AG09319 (cell line): ENCODE data around the gene LSMEM2.
"Not testable (repeated sequence)": the region's sequence is repeated elsewhere in the genome, so short reads cannot be mapped to it uniquely, and the experiment has no call there.

ENCODE experiments used
- DNase-seq: peaks from one replicate; pipeline ENCODE4 v3.0.0-alpha.2; 2010; ENCODE audit warnings: low read depth; ENCODE audit errors: extremely low read depth
- TF ChIP-seq, protein P1 (sequence below): IDR thresholded peaks from 2 replicates; pipeline ENCODE4 v1.5.1; 2011; ENCODE audit warnings: low read depth, mild to moderate bottlenecking, inconsistent platforms, low read length, moderate library complexity

LSMEM2 gene

GRCh38 chr3:50269977-50270413 lies 8.9 kb upstream of the LSMEM2 start:
- no peak for DNase-seq
- TF ChIP-seq, protein P1, sequence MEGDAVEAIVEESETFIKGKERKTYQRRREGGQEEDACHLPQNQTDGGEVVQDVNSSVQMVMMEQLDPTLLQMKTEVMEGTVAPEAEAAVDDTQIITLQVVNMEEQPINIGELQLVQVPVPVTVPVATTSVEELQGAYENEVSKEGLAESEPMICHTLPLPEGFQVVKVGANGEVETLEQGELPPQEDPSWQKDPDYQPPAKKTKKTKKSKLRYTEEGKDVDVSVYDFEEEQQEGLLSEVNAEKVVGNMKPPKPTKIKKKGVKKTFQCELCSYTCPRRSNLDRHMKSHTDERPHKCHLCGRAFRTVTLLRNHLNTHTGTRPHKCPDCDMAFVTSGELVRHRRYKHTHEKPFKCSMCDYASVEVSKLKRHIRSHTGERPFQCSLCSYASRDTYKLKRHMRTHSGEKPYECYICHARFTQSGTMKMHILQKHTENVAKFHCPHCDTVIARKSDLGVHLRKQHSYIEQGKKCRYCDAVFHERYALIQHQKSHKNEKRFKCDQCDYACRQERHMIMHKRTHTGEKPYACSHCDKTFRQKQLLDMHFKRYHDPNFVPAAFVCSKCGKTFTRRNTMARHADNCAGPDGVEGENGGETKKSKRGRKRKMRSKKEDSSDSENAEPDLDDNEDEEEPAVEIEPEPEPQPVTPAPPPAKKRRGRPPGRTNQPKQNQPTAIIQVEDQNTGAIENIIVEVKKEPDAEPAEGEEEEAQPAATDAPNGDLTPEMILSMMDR = no peak

DNA sequence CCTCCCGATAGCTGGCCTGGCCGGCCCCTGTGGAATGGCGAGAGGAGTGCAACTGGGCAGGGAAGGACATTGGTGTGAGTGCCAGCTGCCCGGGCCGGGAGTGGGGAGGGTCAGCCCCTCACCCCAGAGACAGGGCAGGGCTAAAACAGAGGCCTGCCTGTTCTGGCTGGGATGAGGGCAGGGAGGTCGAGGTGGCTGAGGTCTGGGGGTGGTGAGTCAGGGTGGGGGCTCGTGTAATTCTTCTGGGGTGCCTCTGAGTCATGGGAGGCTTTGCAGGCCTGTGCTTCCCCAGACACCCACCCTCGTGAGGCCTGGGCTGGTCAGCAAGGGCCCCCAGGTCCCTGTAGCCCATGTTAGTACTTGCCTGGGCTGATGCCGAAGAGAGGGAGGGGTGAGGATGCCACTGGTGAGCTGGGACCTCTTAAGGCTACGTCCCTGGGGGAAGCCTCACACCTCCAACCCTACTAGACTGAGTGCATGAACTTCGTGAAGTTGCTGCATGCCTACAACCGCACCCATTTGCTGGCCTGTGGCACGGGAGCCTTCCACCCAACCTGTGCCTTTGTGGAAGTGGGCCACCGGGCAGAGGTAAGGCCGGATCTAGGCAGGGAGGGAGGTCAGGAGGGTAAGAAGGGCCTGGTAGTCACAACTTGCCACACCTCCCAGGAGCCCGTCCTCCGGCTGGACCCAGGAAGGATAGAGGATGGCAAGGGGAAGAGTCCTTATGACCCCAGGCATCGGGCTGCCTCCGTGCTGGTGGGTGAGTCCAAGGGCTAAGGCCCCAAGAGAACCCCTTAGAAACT lies 8.3 kb upstream of the LSMEM2 start:
- TF ChIP-seq, protein P1 = no peak
- DNase-seq = no peak

DNA sequence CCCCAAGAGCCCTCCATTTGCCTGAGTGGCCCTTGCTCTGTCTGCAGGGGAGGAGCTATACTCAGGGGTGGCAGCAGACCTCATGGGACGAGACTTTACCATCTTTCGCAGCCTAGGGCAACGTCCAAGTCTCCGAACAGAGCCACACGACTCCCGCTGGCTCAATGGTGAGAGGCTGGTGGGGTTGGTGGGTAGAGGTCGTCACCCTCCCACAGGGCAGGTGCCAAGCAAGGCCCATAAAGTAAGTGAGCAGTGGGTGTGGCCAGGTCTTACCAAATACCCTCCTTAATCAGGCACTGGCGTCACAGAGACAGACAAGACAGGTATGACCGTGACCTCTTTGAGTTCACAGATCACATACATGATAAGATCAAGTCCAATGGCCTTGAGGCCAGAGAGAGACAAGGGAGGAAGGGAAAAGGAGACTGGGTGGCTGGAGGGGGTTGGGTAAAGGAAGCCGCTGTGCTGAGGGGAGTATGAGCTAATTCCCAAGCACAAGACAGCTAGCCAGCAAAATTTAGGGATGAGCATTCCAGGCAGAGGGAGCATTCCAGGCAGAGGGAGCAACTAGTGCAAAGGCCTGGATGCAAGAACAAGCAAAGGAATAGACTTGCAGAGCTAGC lies 7.5 kb upstream of the LSMEM2 start:
- DNase-seq = no peak

GRCh38 chr3:50272538-50272910 lies 6.4 kb upstream of the LSMEM2 start:
- not testable (repeated sequence) for DNase-seq

More for the DNA sequence above, 7.5 kb upstream of the LSMEM2 start:
- TF ChIP-seq, protein P1 = no peak

GRCh38 chr3:50272911-50273688 lies 5.8 kb upstream of the LSMEM2 start:
- no peak for DNase-seq
- TF ChIP-seq, protein P1 = peak; percentile 95

- TF ChIP-seq, protein P1 = no peak
- no peak for DNase-seq
Measured at GRCh38 chr3:50273689-50274065, 5.2 kb upstream of the LSMEM2 start.

GRCh38 chr3:50274371-50275104 lies 4.3 kb upstream of the LSMEM2 start:
- TF ChIP-seq, protein P1 = peak; percentile 63
- no peak for DNase-seq
